ENCODE data around the gene RFXAP.
"Not testable (repeated sequence)": the region's sequence is repeated elsewhere in the genome, so short reads cannot be mapped to it uniquely, and the experiment has no call there.

Gene RFXAP

GRCh38 chr13:36818804-36819738 is at the start of gene RFXAP:
TSS of gene RFXAP (plus strand) at chr13:36819222. CDS start at chr13:36819358, 136 bp downstream.
- peak; percentile 85 to 88 for DNase-seq

DNA sequence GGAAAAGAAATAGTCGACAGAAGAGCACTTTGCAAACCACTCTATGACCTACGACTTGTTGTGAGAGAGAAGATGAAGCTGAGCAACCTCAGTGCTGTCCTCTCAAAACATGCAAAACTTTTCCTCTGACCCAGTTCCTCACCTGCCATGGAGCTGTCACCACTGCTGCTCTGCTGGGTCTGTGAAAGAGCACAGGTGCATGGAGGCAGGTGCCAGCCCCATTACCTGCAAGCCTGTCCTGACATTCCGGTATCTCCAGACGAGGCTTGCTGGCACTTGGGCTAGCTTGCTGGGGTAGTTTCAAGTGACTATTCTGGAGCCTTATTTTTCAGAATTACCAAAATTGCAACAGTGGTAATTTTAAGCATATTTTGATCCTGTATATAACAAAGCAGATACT is 49.5 kb upstream of the RFXAP start:
- DNase-seq = no peak

DNA sequence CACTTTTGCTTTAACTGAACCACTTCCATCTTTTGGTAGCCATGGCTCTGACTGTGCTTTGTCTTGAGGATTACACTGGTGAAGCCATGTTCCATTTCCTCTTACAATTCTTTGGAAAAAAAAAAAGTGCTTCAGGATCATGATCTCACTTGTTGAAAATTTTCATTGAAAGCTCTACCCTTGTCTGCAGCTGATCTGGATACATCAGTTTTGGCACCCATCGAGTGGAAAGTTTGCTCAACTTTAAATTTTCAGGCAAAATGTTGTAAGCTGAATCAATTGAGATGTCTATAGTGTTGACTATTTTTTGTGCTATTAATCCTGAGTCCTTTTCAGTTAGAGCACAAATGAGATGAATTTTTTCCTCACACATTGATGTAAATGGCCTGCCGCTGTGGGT is 48.3 kb upstream of the RFXAP start:
- no peak for DNase-seq

DNA sequence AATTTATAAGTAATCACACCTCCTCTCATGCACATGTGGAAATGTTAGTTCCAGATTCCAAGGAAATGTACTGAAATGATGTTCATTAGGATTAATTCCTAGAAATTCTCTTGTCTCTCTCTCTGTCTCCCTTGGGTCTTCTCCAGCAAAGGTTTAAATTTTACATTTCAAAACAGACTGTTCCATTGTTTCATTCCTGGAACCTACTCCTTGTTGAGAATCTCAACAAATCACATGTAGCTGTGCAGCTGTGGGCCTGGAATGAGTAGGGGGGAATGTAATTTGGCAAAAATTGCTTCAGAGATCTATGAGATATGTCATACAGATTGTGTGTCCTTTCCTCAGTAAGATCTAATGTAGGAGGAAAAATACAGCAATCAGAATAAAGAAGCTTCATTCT is 46.2 kb upstream of the RFXAP start:
- DNase-seq = no peak

DNA sequence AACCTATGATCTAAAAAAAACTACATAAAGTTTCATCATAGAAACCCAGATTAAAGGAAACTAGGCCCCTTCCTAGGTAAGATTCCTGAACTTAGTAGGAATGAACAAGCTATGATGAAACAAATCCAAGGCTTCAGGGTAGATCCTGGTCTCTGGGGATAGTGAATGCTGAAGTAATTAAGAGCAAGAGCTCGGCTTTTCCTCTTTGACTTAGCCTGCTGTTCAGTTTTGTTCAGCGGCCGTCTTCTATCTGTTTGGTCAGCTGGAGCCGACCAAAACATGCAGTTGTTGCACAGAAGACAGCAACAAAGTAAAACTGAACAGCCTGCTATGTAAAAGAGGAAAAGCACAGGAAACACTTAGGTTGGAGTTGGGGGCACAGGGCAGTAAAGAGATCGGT is 44.1 kb upstream of the RFXAP start:
- DNase-seq = no peak

DNA sequence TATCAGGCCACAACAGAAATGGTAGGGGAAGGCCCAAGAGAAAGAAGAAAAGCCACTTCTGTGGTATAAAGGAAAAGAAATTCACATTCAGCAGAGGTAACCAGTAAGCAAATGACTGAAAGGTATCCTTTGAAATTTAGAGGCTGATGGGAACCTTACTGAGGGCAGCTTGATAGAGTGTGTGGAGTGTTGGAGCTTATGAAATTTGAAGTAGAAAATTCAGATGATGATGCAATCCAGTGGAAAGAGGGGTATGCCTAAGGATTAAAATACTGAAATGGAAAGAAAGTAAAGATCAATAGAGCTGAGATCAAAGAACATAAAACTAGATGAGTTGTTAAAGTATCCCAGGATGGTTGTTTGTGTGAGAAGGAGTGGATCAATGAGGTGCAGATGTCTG is 42.8 kb upstream of the RFXAP start:
- DNase-seq = no peak

DNA sequence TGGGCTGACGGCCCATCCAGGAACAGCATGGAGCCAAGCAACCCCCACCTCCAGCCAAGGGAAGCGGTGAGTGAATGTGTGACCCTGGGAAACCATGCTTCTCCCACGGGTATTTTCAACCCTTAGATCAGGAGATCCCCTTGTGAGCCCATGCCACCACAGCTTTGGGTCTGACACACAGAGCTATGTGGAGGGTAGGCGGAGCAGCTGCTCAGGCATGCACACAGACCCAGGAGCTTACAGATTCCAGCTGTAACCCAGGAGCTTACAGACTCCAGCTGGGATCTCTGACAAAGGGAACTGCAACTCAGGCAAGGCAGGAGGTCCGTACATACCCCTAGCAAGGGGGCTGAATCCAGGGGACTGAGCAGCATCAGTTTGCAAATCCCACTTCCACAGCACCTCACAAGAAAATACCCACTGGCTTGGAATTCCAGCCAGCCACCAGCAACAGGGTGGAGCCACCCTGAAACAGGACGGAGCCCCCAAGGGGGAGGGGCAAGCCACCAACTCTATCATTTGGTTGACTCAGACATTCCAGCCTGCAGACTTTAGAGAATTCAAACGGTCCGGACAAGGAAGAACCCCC is 40.8 kb upstream of the RFXAP start:
- DNase-seq = no peak

- no peak for DNase-seq
These were observed 35.1 kb upstream of the RFXAP start for GRCh38 chr13:36783890-36784289.

- not testable (repeated sequence) for DNase-seq
These were observed 32.8 kb upstream of the RFXAP start for GRCh38 chr13:36786175-36786574.

DNA sequence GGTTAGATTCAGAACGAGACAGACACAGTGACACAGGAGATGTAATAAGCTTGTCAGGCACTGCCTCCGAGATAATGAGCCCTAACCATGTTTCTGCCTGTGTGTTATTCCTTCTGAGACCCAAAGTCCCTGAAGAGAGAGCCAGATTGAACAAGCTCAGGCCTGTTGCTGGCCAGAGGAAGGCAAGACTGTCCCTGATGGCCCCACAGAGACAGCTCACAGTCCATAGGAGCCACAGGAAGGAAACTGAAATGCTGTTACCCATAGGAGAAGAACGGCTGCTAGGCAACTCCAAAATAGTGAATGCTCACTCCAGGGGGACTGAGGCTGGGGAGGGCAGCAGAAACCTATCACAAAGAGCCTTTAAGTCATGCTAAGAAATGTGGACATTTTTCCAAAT is 31.8 kb upstream of the RFXAP start:
- DNase-seq = no peak

GRCh38 chr13:36788276-36788675 is 30.7 kb upstream of the RFXAP start:
- no peak for DNase-seq

- DNase-seq = no peak
These were observed 30.0 kb upstream of the RFXAP start for GRCh38 chr13:36789061-36789460.

DNA sequence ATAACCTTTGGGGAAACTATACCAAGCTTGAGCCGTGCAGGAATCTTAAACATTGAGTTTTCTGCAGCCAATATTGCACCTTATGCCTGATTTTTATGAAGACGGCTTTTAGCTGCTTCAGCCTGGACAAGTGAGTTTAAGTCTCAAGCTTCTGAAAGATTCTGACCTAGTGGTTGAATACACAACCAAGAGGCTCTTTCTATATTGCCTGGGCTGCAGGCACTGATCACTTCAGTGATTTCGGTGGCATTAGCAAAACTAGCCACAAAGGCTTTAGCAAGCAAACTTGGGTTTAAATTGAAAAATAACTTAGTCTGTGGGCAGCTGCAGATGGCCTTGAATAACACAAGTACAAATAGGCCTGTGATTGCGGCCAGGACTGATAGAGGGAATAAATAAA is 29.3 kb upstream of the RFXAP start:
- no peak for DNase-seq

- no peak for DNase-seq
These were observed 24.3 kb upstream of the RFXAP start for GRCh38 chr13:36794706-36795105.

- no peak for DNase-seq
These were observed 23.6 kb upstream of the RFXAP start for GRCh38 chr13:36795463-36795862.

DNA sequence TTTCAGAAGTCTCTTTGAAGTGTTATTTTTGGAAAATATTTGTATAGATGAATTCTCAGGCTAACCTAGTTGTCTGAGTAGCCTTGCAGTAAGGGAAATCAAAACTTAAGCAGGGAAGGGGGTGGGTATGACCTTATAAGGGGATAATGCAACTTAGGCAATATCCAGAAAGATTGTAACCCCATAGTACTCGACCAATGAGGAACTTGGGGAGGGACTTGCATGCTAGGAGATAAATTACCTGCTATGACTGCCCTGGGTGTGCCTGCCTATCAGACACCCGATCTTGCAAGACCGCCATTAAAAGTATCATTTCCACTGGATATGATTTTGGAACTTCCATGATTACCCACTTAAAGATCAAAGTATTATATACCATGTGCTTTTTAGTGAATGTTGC is 23.0 kb upstream of the RFXAP start:
- no peak for DNase-seq

DNA sequence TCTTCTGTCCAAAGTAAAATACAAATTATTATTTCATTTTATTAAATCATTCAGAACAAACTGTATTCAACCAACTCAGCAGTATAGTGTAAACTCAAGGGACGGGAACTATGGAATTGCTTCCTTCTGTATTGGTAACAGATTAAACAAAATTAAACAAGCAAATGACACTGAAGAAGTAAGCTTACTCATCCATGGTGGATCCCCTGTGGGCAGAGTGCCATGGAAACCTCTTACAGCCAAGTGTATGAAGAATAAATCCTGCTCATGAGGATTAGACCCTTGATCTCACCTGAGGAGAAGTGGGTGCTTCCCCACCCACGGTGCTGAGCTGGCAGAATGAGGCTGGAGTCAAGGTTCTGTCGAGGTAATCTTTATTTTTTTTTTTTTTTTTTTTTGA is 18.0 kb upstream of the RFXAP start:
- no peak for DNase-seq

DNA sequence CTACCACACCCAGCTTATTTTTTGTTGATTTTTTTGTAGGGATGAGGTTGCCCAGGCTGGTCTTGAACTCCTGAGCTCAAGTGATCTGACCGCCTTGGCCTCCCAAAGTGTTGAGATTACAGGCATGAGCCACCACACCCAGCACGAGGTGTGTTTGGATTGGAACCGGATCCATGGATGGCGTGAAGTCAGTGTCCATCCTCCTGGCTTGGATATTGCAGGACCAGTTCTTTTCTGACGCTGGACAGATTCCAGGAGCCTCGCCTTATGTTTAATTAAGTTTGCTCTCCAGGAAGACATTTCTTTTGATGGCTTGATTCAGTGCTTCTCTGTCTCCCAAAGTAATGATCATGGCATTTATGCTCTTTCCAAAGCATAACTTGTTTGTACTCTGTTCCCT is 14.4 kb upstream of the RFXAP start:
- no peak for DNase-seq

GRCh38 chr13:36806102-36806501 is 12.9 kb upstream of the RFXAP start:
- DNase-seq = no peak

DNA sequence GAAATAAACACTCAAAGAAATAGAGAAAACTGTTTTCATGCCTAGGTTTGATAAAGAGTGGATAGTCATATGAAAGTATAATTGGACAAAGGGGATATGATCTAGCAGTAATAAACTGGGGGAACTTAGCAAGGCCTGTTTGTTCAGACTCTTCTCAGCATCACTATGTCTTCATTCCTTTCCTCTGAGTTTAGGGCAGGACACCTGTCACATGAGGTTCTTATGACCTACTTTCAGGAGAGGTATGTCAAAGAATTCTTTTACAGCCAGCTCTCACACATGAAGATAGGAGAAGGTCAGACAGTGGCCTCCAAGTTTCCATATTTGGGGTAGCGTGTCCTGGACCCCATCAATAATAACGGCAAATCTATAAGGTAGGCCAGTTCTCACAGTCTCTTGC is 11.4 kb upstream of the RFXAP start:
- DNase-seq = no peak

DNA sequence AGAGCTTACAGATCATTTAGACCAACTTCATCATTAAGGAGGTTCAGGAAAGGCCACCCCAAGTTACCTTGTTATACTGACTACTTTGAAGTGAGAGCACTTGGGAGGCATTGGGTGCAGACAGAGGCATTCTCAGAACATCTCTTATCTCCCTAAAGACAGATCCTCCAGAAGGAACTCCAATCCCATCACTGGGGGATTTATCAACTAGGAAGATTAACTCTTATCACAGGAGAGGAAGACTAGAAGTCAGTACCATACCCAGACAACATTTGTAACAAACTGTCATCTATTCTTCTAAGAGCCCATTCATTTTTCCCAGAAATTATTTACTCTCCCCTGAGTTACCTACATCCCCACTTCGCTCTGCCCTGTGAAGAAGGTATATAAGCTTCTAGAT is 5.8 kb upstream of the RFXAP start:
- DNase-seq = no peak

DNA sequence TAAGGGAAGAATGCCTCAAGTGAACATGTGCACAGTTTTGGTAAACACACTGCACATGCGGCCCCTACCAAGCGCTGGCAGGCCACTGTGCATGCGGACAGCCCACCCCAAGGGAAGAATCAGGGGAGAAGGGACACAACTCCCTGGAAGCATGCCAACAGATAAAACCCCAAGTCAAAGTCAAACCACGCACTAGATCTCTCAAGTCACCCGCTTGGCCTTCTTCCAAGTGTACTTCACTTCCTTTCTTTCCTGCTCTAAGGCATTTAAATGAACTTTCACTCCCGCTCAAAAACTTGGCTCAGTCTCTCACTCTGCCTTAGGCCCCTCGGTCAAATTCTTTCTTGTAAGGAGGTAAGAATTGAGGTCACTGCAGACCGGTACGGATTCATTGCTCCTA is 4.6 kb upstream of the RFXAP start:
- no peak for DNase-seq

- peak; percentile 31 to 45 for DNase-seq
These were observed 4.0 kb upstream of the RFXAP start for GRCh38 chr13:36815062-36815461.

GRCh38 chr13:36817996-36818803 is 822 bp upstream of the RFXAP start:
- DNase-seq = no peak

Measured in AML-193 (cell line).